GM18861 (cell line): ENCODE data around the gene FAM117B.
"Not testable (repeated sequence)": the region's sequence is repeated elsewhere in the genome, so short reads cannot be mapped to it uniquely, and the experiment has no call there.

Experiments used
- ATAC-seq: cut with Tn5 transposase; IDR thresholded peaks from one replicate; pipeline ENCODE4 v1.9.1; 2021; ENCODE audit not compliant: unreplicated experiment

Gene FAM117B

DNA sequence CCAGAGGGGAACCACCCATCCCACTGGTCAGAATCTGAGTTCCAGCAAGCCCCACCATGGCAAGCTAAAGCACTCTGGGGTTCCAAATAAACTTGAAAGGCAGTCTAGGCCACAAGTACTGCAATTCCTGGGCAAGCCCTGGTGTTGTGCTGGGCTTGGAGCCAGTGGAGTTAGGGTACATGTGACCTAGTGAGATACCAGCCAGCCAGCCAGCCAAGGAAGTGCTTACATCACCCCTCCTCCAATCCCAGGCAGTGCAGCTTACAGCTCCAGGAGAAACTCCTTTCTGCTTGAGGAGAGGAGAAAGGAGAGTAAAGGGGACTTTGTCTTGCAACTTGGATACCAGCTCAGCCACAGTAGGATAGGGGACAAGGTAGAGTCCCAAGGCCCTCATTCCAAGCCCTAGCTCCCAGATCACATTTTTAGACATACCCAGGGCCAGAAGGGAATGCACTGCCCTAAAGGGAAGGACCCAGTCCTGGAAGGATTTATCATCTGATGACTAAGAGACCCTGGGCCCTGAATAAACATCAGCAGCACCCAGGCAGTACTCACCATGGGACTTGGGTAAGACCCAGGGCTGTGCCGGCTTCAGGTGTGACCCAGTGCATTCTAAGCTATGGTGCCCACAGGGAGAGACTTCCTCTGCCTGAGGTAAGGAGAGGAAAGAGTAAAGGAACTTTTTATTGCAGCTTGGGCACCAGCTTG lies 172.8 kb downstream of the FAM117B start:
- ATAC-seq: not testable (repeated sequence)

DNA sequence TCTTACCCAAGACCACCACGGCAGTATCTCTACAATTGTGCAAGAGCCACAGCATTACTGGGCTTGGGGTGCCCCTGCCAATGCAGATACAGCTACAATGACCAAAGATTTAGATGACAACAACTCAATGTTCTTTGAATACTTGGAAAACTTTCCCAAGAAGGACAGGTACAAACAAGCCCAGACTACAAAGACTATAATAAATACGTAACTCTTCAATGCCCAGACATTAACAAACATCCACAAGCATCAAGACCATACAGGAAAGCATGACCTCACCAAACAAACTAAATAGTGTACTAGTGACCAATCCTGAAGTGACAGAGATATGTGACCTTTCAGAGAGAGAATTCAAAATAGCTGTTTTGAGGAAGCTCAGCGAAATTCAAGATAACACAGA lies 174.0 kb downstream of the FAM117B start:
- ATAC-seq: no peak

DNA sequence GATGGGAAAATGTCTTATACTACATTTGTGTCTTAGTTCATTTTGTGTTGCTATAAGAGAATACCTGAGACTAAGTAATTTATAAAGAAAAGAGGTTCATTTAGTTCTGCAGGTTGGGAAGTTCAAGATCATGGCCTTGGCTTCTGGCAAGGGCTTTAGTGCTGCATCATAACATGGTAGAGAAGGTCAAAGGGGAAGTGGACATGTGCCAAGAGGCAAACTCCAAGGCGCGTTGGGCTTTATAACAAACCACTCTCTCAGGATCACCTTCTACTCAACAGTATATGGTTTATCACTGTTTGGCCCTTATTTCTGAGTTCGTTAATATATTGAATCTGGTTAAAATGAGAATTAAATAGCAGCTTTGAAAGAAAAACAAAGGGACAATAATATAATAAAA lies 178.6 kb downstream of the FAM117B start:
- ATAC-seq: no peak

DNA sequence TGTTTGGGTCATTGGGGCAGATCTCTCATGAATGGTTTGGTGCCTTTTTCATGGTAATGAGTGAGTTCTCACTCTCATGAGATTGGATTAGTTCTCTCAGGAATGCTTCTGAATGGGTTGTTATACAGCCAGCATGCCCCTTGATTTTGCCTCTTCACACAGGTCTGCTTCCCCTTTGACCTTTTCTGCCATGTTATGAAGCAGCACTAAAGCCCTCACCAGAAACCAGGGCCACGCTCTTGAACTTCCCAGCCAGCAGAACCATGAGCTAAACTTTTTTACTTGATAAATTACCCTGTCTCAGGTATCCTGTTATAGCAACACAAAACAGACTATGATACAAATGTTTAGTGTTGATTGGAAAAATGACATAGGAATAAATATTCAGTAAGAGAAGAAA lies 179.5 kb downstream of the FAM117B start:
- no peak for ATAC-seq

DNA sequence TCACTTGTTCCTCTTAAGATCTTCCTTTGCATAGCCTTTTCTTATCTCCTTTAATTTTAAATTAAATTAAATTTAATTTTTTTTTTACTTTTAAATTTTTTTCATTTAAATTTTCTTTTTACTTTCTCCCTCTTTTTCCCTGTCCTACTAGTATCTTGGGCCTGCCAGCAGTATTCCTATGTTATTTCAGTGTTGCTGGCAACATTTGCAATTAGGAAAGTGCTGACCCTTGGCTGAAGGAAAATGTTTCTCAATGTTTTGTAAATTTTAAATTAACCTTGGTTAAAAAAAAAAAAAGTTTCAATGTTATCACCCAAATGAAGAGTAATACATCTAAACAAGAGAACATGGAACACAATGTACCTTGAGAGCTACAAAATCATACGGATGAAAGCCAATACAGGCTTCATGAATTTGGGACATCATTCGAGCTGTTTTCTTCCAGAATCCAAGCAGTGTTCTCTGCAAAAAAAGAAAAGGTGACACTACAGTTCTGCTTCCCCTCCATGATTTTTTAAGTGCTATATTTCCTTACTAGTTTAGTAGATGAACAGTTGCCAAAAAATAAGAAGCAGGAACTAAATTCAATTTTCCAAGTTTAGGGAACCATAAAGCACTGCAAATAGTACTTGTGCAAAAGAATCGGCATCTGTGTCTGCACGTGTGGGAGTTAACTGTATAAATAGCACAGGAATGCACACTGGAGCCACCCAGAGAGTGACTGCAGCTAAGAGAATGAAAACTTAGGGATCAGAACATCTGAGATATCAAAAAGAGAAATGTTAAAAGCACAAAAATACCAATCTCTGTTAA lies 181.0 kb downstream of the FAM117B start:
- ATAC-seq: no peak

DNA sequence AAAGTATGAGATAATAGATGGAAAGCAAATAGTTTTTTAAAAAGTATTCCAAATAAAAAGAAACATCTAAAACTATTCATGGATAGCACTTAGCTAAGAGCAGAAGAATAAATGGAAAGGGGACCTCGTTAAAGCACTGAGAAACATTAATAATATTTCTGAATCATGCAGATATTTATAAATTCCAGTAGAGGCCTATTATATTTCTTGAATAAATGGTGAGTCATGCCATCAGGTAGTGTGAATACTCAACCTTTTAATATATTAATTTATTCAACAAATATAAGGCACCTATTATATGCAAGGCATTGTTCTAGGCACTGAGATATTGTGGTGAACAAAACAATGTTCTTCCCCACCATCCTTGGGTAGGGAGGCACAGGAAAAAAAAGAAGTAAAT lies 183.0 kb downstream of the FAM117B start:
- no peak for ATAC-seq

DNA sequence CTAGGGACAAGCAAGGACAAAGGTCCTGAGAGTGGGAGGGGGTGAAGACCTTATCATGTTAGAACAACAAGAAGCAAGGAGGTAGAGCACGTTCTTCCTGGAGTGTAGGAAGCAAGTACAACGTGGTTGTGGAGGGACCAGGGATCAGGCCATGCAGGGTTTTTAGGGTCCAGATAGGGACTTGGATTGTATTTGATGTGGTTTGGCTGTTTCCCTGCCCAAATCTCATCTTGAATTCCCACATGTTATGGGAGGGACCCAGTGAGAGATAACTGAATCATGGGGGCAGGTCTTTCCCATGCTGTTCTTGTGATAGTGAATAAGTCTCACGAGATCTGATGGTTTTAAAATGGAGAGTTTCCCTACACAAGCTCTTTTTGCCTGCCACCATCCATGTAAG lies 183.6 kb downstream of the FAM117B start:
- no peak for ATAC-seq
